H1 (cell line): ENCODE results near the gene KHDC1L. TPM values are rescaled to one million over a fixed set of nuclear protein-coding genes. Genes with fewer than 3 reads are reported as not detected.

Source experiments
- CTCF ChIA-PET: fragments of 300-600 bp; sonication (Branson Sonifier 250); formaldehyde crosslinking; loops from one replicate; lab custom pipeline; 2021; ENCODE audit not compliant: partially characterized antibody; lab: Charles Lee
- POLR2A ChIA-PET: fragments of 300-600 bp; sonication (Branson Sonifier 250); formaldehyde crosslinking; loops from one replicate; lab custom pipeline; 2021; ENCODE audit warnings: inconsistent platforms; ENCODE audit not compliant: partially characterized antibody; lab: Charles Lee
- DNase-seq, 2 experiments: peaks; one replicate each; pipeline versions ENCODE4 v3.0.0 to v3.0.0-alpha.2; 2010 to 2022; ENCODE audit warnings: low spot score in 2 of 2, low read depth in 1 of 2, mixed read lengths in 1 of 2
- FAIRE-seq: peaks from 2 replicates; lab custom pipeline; 2011; peaks lifted over from hg19 to GRCh38; lab: Jason Lieb, UNC
- H2AFZ ChIP-seq: 2 replicates; pipeline ENCODE4 v1.8.1; 2012; ENCODE audit warnings: low read length, inconsistent platforms
- H2AK5ac ChIP-seq: 2 replicates; pipeline ENCODE4 v1.6.1; 2013; ENCODE audit warnings: low read depth, low read length
- H2BK120ac ChIP-seq: replicated peaks from 2 replicates; pipeline ENCODE3; 2013; ENCODE audit warnings: low read depth, low read length, inconsistent platforms
- H2BK12ac ChIP-seq: 2 replicates; pipeline ENCODE4 v1.6.1; 2013; ENCODE audit warnings: low read depth, low read length
- H2BK15ac ChIP-seq: 2 replicates; pipeline ENCODE4 v1.6.1; 2013; ENCODE audit warnings: low read length
- H2BK20ac ChIP-seq: 2 replicates; pipeline ENCODE4 v1.6.1; 2013; ENCODE audit warnings: low read length
- H2BK5ac ChIP-seq: 2 replicates; pipeline ENCODE4 v1.6.1; 2013; ENCODE audit warnings: low read depth, low read length
- H3K14ac ChIP-seq: 2 replicates; pipeline ENCODE4 v1.6.1; 2013; ENCODE audit warnings: inconsistent platforms; ENCODE audit not compliant: insufficient read length
- H3K18ac ChIP-seq: 2 replicates; pipeline ENCODE4 v1.6.1; 2013; ENCODE audit warnings: low read length; ENCODE audit errors: extremely low read depth
- H3K23ac ChIP-seq: 2 replicates; pipeline ENCODE4 v1.6.1; 2013; ENCODE audit warnings: inconsistent platforms; ENCODE audit not compliant: insufficient read length
- H3K23me2 ChIP-seq: 2 replicates; pipeline ENCODE4 v1.6.1; 2013; ENCODE audit warnings: low read depth, low read length
- H3K27ac ChIP-seq: 2 replicates; pipeline ENCODE4 v1.6.1; 2011; ENCODE audit warnings: low read depth, low read length, inconsistent platforms
- H3K27me3 ChIP-seq, 4 experiments: replicated peaks in 1 of 4; 1 replicate in 1 of 4; 2 replicates in 3 of 4; pipeline versions ENCODE4 v1.6.1 to v1.8.1; 2011 to 2013; ENCODE audit warnings: low read length in 3 of 4, mild to moderate bottlenecking in 3 of 4, inconsistent platforms in 2 of 4, mixed read lengths in 2 of 4, moderate library complexity in 1 of 4; ENCODE audit not compliant: control insufficient read depth in 3 of 4, insufficient read depth in 3 of 4; ENCODE audit errors: extremely low read depth in 1 of 4
- H3K36me3 ChIP-seq, 4 experiments: 2 replicates each; pipeline versions ENCODE4 v1.6.1 to v1.8.1; 2011 to 2013; ENCODE audit warnings: mild to moderate bottlenecking in 4 of 4, low read length in 3 of 4, moderate library complexity in 2 of 4, control low read depth in 1 of 4, inconsistent platforms in 1 of 4; ENCODE audit not compliant: insufficient read depth in 4 of 4, control insufficient read depth in 2 of 4
- H3K4ac ChIP-seq: replicated peaks from 2 replicates; pipeline ENCODE3; 2013; ENCODE audit warnings: low read length, low read depth, mixed read lengths, inconsistent platforms; ENCODE audit not compliant: insufficient read length
- H3K4me1 ChIP-seq, 4 experiments: replicated peaks in 1 of 4; 1 replicate in 1 of 4; 2 replicates in 3 of 4; pipeline versions ENCODE4 v1.6.1 to v1.8.1; 2011 to 2013; ENCODE audit warnings: low read length in 3 of 4, inconsistent platforms in 2 of 4, mixed read lengths in 1 of 4; ENCODE audit not compliant: insufficient read depth in 4 of 4, control insufficient read depth in 3 of 4
- H3K4me2 ChIP-seq, 2 experiments: 2 replicates each; pipeline versions ENCODE4 v1.6.1 to v1.8.1; 2011 to 2013; ENCODE audit warnings: low read depth in 2 of 2, low read length in 2 of 2, control low read depth in 1 of 2, inconsistent platforms in 1 of 2, mild to moderate bottlenecking in 1 of 2; ENCODE audit not compliant: insufficient read depth in 1 of 2
- H3K4me3 ChIP-seq, 4 experiments: fragments of 200-600, 300-600 bp in 1 of 4; sonication (generic), shearing (Covaris generic), sonication (Bioruptor Twin) in 1 of 4; 2 replicates each; pipeline versions ENCODE4 v1.5.1 to v1.8.1; 2011 to 2016; ENCODE audit warnings: low read length in 4 of 4, low read depth in 3 of 4, control low read depth in 2 of 4, inconsistent platforms in 2 of 4, mild to moderate bottlenecking in 2 of 4, mixed read lengths in 1 of 4, moderate library complexity in 1 of 4; ENCODE audit not compliant: insufficient read depth in 2 of 4; ENCODE audit errors: extremely low read depth in 1 of 4
- H3K56ac ChIP-seq: replicated peaks from 2 replicates; pipeline ENCODE3; 2013; ENCODE audit warnings: low read depth, mild to moderate bottlenecking, mixed read lengths, low read length, inconsistent platforms; ENCODE audit not compliant: insufficient read length
- H3K79me1 ChIP-seq: 2 replicates; pipeline ENCODE4 v1.6.1; 2013; ENCODE audit warnings: low read depth, low read length, control low read depth
- H3K79me2 ChIP-seq, 2 experiments: 2 replicates each; pipeline versions ENCODE4 v1.6.1 to v1.8.1; 2012 to 2013; ENCODE audit warnings: low read length in 2 of 2, mild to moderate bottlenecking in 2 of 2, inconsistent platforms in 1 of 2; ENCODE audit not compliant: insufficient read depth in 2 of 2, control insufficient read depth in 1 of 2
- H3K9ac ChIP-seq, 4 experiments: replicated peaks in 1 of 4; 1 replicate in 1 of 4; 2 replicates in 3 of 4; pipeline versions ENCODE4 v1.6.1 to v1.8.1; 2011 to 2013; ENCODE audit warnings: low read depth in 3 of 4, low read length in 3 of 4, control low read depth in 2 of 4, mild to moderate bottlenecking in 2 of 4, moderate library complexity in 2 of 4, inconsistent platforms in 1 of 4; ENCODE audit errors: extremely low read depth in 1 of 4
- H3K9me3 ChIP-seq, 2 experiments: 2 replicates each; pipeline versions ENCODE4 v1.6.1 to v1.8.1; 2012 to 2013; ENCODE audit warnings: mild to moderate bottlenecking in 2 of 2, moderate library complexity in 2 of 2, control low read depth in 1 of 2, inconsistent platforms in 1 of 2, low read depth in 1 of 2, low read length in 1 of 2, mixed read lengths in 1 of 2; ENCODE audit not compliant: insufficient read depth in 2 of 2
- H4K20me1 ChIP-seq, 2 experiments: replicated peaks in 1 of 2; 2 replicates each; pipeline versions ENCODE3 to v1.8.1; 2011 to 2013; ENCODE audit warnings: inconsistent platforms in 2 of 2, low read length in 2 of 2, mild to moderate bottlenecking in 1 of 2; ENCODE audit not compliant: insufficient read depth in 2 of 2, control insufficient read depth in 1 of 2
- H4K5ac ChIP-seq: 2 replicates; pipeline ENCODE4 v1.6.1; 2013; ENCODE audit warnings: low read length, low read depth, mixed read lengths, inconsistent platforms; ENCODE audit not compliant: insufficient read length
- H4K8ac ChIP-seq: 2 replicates; pipeline ENCODE4 v1.8.0; 2013; ENCODE audit warnings: mild to moderate bottlenecking, moderate library complexity, low read length, inconsistent platforms; ENCODE audit not compliant: insufficient read depth; ENCODE audit errors: extremely low read depth
- H4K91ac ChIP-seq: replicated peaks from 2 replicates; pipeline ENCODE3; 2013; ENCODE audit warnings: low read length, mixed read lengths, inconsistent platforms; ENCODE audit not compliant: insufficient read length
- CBX8 ChIP-seq: fragments of 300-800, 300-1000 bp; sonication (generic); IDR thresholded peaks from 2 replicates; pipeline ENCODE4 v1.7.1; 2016; ENCODE audit warnings: low read depth, low read length, borderline replicate concordance
- CEBPB ChIP-seq: IDR thresholded peaks from 2 replicates; pipeline ENCODE4 v1.6.1; 2012; ENCODE audit warnings: low read depth, low read length
- CHD2 ChIP-seq: IDR thresholded peaks from 2 replicates; pipeline ENCODE4 v1.6.1; 2012; ENCODE audit warnings: low read length, improper control_type of control experiment
- EGR1 ChIP-seq: IDR thresholded peaks from 2 replicates; pipeline ENCODE4 v1.6.1; 2011; ENCODE audit warnings: low read depth, low read length, borderline replicate concordance
- KDM5A ChIP-seq: fragments of 200-600 bp; IDR thresholded peaks from 2 replicates; pipeline ENCODE4 v1.7.1; 2012; ENCODE audit warnings: mild to moderate bottlenecking, low read length, inconsistent platforms, mixed read lengths
- MAFK ChIP-seq: IDR thresholded peaks from 2 replicates; pipeline ENCODE4 v1.6.1; 2012; ENCODE audit warnings: low read depth, mild to moderate bottlenecking, improper control_type of control experiment, low read length
- RNF2 ChIP-seq: fragments of 200-900, 300-1000 bp; sonication (generic); IDR thresholded peaks from 2 replicates; pipeline ENCODE4 v1.7.1; 2016; ENCODE audit warnings: borderline replicate concordance, low read depth, mild to moderate bottlenecking, antibody characterized with exemption, low read length; ENCODE audit not compliant: poor library complexity, severe bottlenecking; ENCODE audit errors: missing control alignments
- WGBS, 2 experiments: shearing (Covaris generic) in 1 of 2; methylation state at CpG; one replicate each; pipeline versions ENCODE4 v1.1.6 to v1.1.7; 2013 to 2015; ENCODE audit warnings: low lambda C conversion rate in 2 of 2, mixed read lengths in 2 of 2, inconsistent platforms in 1 of 2, low coverage in 1 of 2, missing lambda C conversion rate in 1 of 2; ENCODE audit not compliant: insufficient replicate concordance in 2 of 2, insufficient coverage in 1 of 2, insufficient read length in 1 of 2; ENCODE audit errors: extremely low coverage in 1 of 2, missing lambda C conversion rate in 1 of 2; 5-methylcytosine and 5-hydroxymethylcytosine counted together
- polyA plus RNA-seq, 7 experiments: library from polyadenylated mRNA; depleted of rRNA in 3 of 7; stranded (reverse) in 5 of 7; unstranded in 2 of 7; fragments of >200 nt in 5 of 7; fragments of 200-250 nt in 2 of 7; gene quantifications; 1 replicate in 5 of 7; 2 replicates in 1 of 7; 4 replicates in 1 of 7; pipeline versions ENCODE4 v1.2.1 to v1.2.3, GENCODE V29; 2011 to 2013; ENCODE audit warnings: missing spikeins in 2 of 7, mixed read lengths in 2 of 7
- total RNA-seq: library from RNA; stranded (reverse); fragmentation: NEBNext Ultra II Directional; extraction: Animal tissue kit (Norgen Biotek cat#: 25700); gene quantifications from 2 replicates; pipeline ENCODE4 v1.2.1, GENCODE V29; 2021

KHDC1L gene
- total and polyA plus RNA-seq, 2 of the 8 experiments (the other 6 are each of a cell fraction or from before 2014, with no cell fraction given), result 0.14 TPM; not detected in 1

GRCh38 chr6:73252703-73253102 is 27.4 kb upstream of the KHDC1L start:
- TF ChIP-seq CEBPB, result no peak
- no peak for TF ChIP-seq RNF2
- no peak for TF ChIP-seq KDM5A
- TF ChIP-seq CHD2, result no peak
- TF ChIP-seq EGR1, result no peak
- TF ChIP-seq CBX8, result no peak
- no peak for TF ChIP-seq MAFK
- Histone ChIP-seq H3K56ac (no peak overlapping the region), H2BK120ac (no peak overlapping the region), H3K9me3 (no peaks in the 10 kb centered on the region), H3K4ac (no peak overlapping the region), H3K18ac (no peak overlapping the region), H3K79me2 (no peaks in the 10 kb centered on the region), H3K36me3 (no peaks in the 10 kb centered on the region), H4K8ac (no peak overlapping the region), H3K4me1 (no peaks in the 10 kb centered on the region), H3K27me3 (no peaks in the 10 kb centered on the region), H2AFZ (no peak overlapping the region), H3K4me3 (no peak overlapping the region), H3K4me2 (no peak overlapping the region), H2BK15ac (no peak overlapping the region), H3K9ac (no peak overlapping the region), H2BK5ac (no peak overlapping the region), H4K20me1 (no peaks in the 10 kb centered on the region), H2BK12ac (no peak overlapping the region), H3K79me1 (no peaks in the 10 kb centered on the region), H3K14ac (no peak overlapping the region), H4K5ac (no peak overlapping the region), H3K23me2 (no peaks in the 10 kb centered on the region), H3K23ac (no peak overlapping the region), H2AK5ac (no peak overlapping the region), H2BK20ac (no peak overlapping the region), H3K27ac (no peak overlapping the region), H4K91ac (no peak overlapping the region)
- DNase-seq (no peak), FAIRE-seq (no peak)
- POLR2A ChIA-PET, result no interaction called here
- CTCF ChIA-PET, result interaction anchor here (0.6 to 1.1 kb wide), 3 partner anchors 9 to 140 kb away, joined by 3 read pairs; no protein-coding TSS in a partner anchor
- WGBS, 2 experiments, result 90% methylated on average over 2 of the region's 2 CpGs; no CpG with 5 or more reads in 1 of the 2 experiments
